ENCODE results near the gene CPB1. TPM values are rescaled to one million over a fixed set of nuclear protein-coding genes. Genes with fewer than 3 reads are reported as not detected.

The CPB1 gene
- total and polyA plus RNA-seq, 2 of the 8 experiments (the other 6 are each of a cell fraction or from before 2014, with no cell fraction given): not detected

- TF ChIP-seq CBX8 (IDR thresholded peaks at IDR 0.05; ENCODE audit: borderline replicate concordance, low read depth, low read length) (no peak), BACH1 (IDR thresholded peaks at IDR 0.05; ENCODE audit: low read length) (no peak), SUZ12 (IDR thresholded peaks at IDR 0.05; ENCODE audit: low read length) (no peak), POU5F1 (IDR thresholded peaks at IDR 0.05; ENCODE audit: low read depth, low read length) (no peak)
Observed at GRCh38 chr3:148901987-148902791, 74.6 kb downstream of the CPB1 start (continued).
